DOHH2 (cell line): ENCODE data around the gene SPTBN4.

ENCODE experiments used
- CTCF ChIP-seq: fragments of 200-600 bp; sonication (generic); IDR thresholded peaks from one replicate; pipeline ENCODE4 v1.5.1; 2014; ENCODE audit warnings: antibody characterized with exemption, mild to moderate bottlenecking, low read depth, low read length; ENCODE audit not compliant: poor library complexity, severe bottlenecking
- EZH2phosphoT487 ChIP-seq: fragments of 200-600 bp; sonication (generic); IDR thresholded peaks from 2 replicates; pipeline ENCODE4 v1.6.1; 2017; ENCODE audit warnings: borderline replicate concordance, mild to moderate bottlenecking, antibody characterized with exemption, low read length, moderate library complexity, mixed read lengths

DNA sequence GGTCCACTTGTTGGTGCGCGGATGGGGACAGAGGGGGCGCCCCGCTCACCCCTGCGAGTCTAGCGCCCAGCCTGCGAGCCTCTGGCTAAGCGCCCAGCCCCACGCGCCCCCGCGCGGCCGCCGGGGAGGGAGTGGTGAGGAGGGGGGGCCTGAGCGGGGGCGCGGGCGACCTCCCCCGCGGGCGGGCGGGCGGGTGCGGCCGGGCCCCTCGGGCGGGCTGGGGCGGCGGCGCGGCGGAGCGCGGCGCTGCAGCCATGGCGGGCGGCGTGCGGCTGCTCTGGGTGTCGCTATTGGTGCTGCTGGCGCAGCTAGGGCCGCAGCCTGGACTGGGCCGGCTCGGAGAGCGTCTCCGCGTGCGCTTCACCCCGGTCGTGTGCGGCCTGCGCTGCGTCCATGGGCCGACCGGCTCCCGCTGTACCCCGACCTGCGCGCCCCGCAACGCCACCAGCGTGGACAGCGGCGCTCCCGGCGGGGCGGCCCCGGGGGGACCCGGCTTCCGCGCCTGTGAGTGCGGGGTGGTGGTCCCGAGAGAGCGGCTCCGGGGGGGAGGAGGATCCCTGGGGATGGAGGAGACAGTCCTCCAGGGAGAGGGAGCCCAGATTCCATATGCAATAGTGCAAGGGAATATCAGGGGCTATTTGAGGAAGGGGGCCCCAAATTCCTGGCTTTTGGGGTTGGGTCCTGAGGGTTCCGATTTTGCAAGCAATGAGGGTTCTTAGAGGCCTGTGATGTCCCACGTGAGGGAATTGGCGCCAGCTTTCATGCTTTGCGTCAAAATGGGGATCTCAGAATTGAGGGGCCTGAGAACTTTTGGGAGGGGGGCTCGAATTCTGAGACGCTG, 134.6 kb downstream of the SPTBN4 start, which contains the start of gene LTBP4:
- no peak for TF ChIP-seq CTCF
- 0 out of 2 replicates have a peak, but pooled peaks have one; percentile 63 for TF ChIP-seq EZH2phosphoT487
